Uterus (tissue), 2 donors: Measurements from ENCODE around the gene RAB27A.

Experiments
- CTCF ChIP-seq, 4 experiments: fragments of 200-600 bp in 2 of 4; fragments of 450-650 bp in 2 of 4; sonication (generic) in 2 of 4; IDR thresholded peaks; one replicate each; pipeline ENCODE4 v1.5.1; 2016 to 2019; ENCODE audit warnings: antibody characterized with exemption in 4 of 4, mild to moderate bottlenecking in 2 of 4, moderate library complexity in 1 of 4
- POLR2A ChIP-seq, 2 donors: fragments of 450-650 bp; IDR thresholded peaks; one replicate each; pipeline ENCODE4 v1.6.1; 2016; ENCODE audit warnings: antibody characterized with exemption in 2 of 2, mild to moderate bottlenecking in 1 of 2, moderate library complexity in 1 of 2

GRCh38 chr15:55238877-55239276 lies 50.7 kb downstream of the RAB27A start:
- TF ChIP-seq CTCF (IDR thresholded peaks at IDR 0.05) (no peak), POLR2A (IDR thresholded peaks at IDR 0.05) (no peak)
